Lower lobe of right lung (tissue), 2 donors: ENCODE results near the gene CFAP100. TPM values are rescaled to one million over a fixed set of nuclear protein-coding genes. Genes with fewer than 3 reads are reported as not detected.

ENCODE experiments used
- ATAC-seq, 2 donors: fragments of 200-7000 bp; cut with Tn5 transposase; one replicate each; pipeline ENCODE4 v1.9.1; 2020 to 2022; ENCODE audit warnings: mild to moderate bottlenecking in 2 of 2, moderate library complexity in 2 of 2
- DNase-seq: peaks from one replicate; pipeline ENCODE4 v3.0.0-alpha.2; 2020
- H3K27ac ChIP-seq: fragments of 200-600 bp; one replicate; pipeline ENCODE4 v1.8.0; 2022
- H3K27me3 ChIP-seq: fragments of 200-600 bp; one replicate; pipeline ENCODE4 v1.8.0; 2022; ENCODE audit warnings: low read depth
- H3K36me3 ChIP-seq: fragments of 200-600 bp; one replicate; pipeline ENCODE4 v1.8.0; 2022; ENCODE audit warnings: mild to moderate bottlenecking
- H3K4me1 ChIP-seq: fragments of 200-600 bp; one replicate; pipeline ENCODE4 v1.8.0; 2022
- H3K4me3 ChIP-seq: fragments of 200-600 bp; one replicate; pipeline ENCODE4 v1.8.0; 2022; ENCODE audit warnings: mild to moderate bottlenecking
- H3K9me3 ChIP-seq: fragments of 200-600 bp; one replicate; pipeline ENCODE4 v1.8.0; 2022
- CTCF ChIP-seq: fragments of 200-600 bp; IDR thresholded peaks from one replicate; pipeline ENCODE4 v1.8.0; 2022; ENCODE audit warnings: antibody characterized with exemption, mild to moderate bottlenecking
- intact Hi-C: fragments of 100-400 bp; cut with DNase I; formaldehyde crosslinking; loops from one replicate; pipeline ENCODE4 v1.11.0; 2022
- total RNA-seq: library from RNA; stranded (reverse); fragmentation: NEBNext Ultra II Directional; extraction: Animal tissue kit (Norgen Biotek cat#: 25700); gene quantifications from one replicate; pipeline ENCODE4 v1.2.1, GENCODE V29; 2021
- donor health status: DM: no; HTN: yes; CAD: no; lungs with severe emphysema.

Gene CFAP100
- total RNA-seq, 1 donor from 2014 or later = 21.5 TPM

- no peak for ATAC-seq
- H3K36me3 ChIP-seq = peaks cover 69% of the 10 kb centered on the region
- no peaks in the 10 kb centered on the region for H3K9me3 ChIP-seq
- no peaks in the 10 kb centered on the region for H3K27me3 ChIP-seq
- H3K4me3 ChIP-seq = no peak overlapping the region
- H3K4me1 ChIP-seq = no peaks in the 10 kb centered on the region
- TF ChIP-seq CTCF = no peak
- intact Hi-C loops = no loop called here
- H3K27ac ChIP-seq = no peak overlapping the region
- DNase-seq = no peak
These were observed 54.9 kb downstream of the CFAP100 start for GRCh38 chr3:126449621-126450051.

- H3K9me3 ChIP-seq = no peaks in the 10 kb centered on the region
- H3K4me3 ChIP-seq = no peak overlapping the region
- no peaks in the 10 kb centered on the region for H3K27me3 ChIP-seq
- DNase-seq (no peak), ATAC-seq (peak in 1 of 2 donors; percentile 17)
- no peaks in the 10 kb centered on the region for H3K4me1 ChIP-seq
- intact Hi-C loops = no loop called here
- no peak for TF ChIP-seq CTCF
- no peak overlapping the region for H3K27ac ChIP-seq
- H3K36me3 ChIP-seq = peaks cover 75% of the 10 kb centered on the region
These were observed 55.5 kb downstream of the CFAP100 start for GRCh38 chr3:126450219-126450618.

GRCh38 chr3:126450744-126451143 lies 56.0 kb downstream of the CFAP100 start:
- peak in 1 of 2 donors; percentile 23 for ATAC-seq
- H3K9me3 ChIP-seq = no peaks in the 10 kb centered on the region
- no peak overlapping the region for H3K27ac ChIP-seq
- DNase-seq = no peak
- no peak for TF ChIP-seq CTCF
- intact Hi-C loops = no loop called here
- H3K27me3 ChIP-seq = no peaks in the 10 kb centered on the region
- no peaks in the 10 kb centered on the region for H3K4me1 ChIP-seq
- H3K36me3 ChIP-seq = peaks cover 78% of the 10 kb centered on the region
- H3K4me3 ChIP-seq = no peak overlapping the region

- TF ChIP-seq CTCF = no peak
- ATAC-seq (no peak), DNase-seq (no peak)
- no peak overlapping the region for H3K4me3 ChIP-seq
- no peaks in the 10 kb centered on the region for H3K4me1 ChIP-seq
- H3K36me3 ChIP-seq = peaks cover 86% of the 10 kb centered on the region
- H3K27me3 ChIP-seq = no peaks in the 10 kb centered on the region
- H3K9me3 ChIP-seq = no peaks in the 10 kb centered on the region
- H3K27ac ChIP-seq = no peak overlapping the region
- intact Hi-C loops = no loop called here
These were observed 56.8 kb downstream of the CFAP100 start for GRCh38 chr3:126451511-126451910.

- no peak overlapping the region for H3K4me3 ChIP-seq
- H3K9me3 ChIP-seq = no peaks in the 10 kb centered on the region
- H3K27me3 ChIP-seq = no peaks in the 10 kb centered on the region
- peaks cover 93% of the 10 kb centered on the region for H3K36me3 ChIP-seq
- DNase-seq (no peak), ATAC-seq (no peak)
- H3K4me1 ChIP-seq = no peaks in the 10 kb centered on the region
- intact Hi-C loops = no loop called here
- TF ChIP-seq CTCF = no peak
- no peak overlapping the region for H3K27ac ChIP-seq
These were observed 57.5 kb downstream of the CFAP100 start for GRCh38 chr3:126452213-126452612.

GRCh38 chr3:126454025-126454424 lies 59.3 kb downstream of the CFAP100 start:
- H3K36me3 ChIP-seq = peaks cover 95% of the 10 kb centered on the region
- ATAC-seq = no peak
- intact Hi-C loops = no loop called here

More at GRCh38 chr3:126454025-126454424, 59.3 kb downstream of the CFAP100 start:
- Histone ChIP-seq H3K4me3 (no peak overlapping the region), H3K27ac (no peak overlapping the region), H3K9me3 (no peaks in the 10 kb centered on the region), H3K4me1 (no peaks in the 10 kb centered on the region), H3K27me3 (no peaks in the 10 kb centered on the region)
- TF ChIP-seq CTCF = no peak
- no peak for DNase-seq
